ENCODE data around the gene MEA1. TPM values are rescaled to one million over a fixed set of nuclear protein-coding genes. Genes with fewer than 3 reads are reported as not detected.
"Not testable (repeated sequence)": the region's sequence is repeated elsewhere in the genome, so short reads cannot be mapped to it uniquely, and the experiment has no call there.

MEA1 gene
- total and polyA plus RNA-seq, 7 donors, result 20.3 to 95.2 (median 27.5) TPM

DNA sequence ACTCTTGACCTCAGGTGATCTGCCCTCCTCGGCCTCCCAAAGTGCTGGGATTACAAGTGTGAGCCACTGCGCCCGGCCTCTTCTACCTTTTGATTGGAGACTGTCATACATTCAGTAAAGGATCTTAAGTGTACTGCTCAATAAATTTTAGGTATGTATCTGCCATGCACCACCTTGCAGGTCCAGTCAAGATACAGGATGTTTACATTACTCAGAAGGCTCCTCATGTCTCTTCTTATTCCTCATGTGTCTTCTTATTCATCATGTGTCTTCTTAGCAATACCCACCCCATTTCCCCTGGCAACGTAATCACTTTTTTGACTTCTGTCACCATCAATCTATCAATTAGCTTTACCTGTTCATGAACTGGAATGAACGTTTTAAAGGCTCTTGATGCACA is 7.9 kb downstream of the MEA1 start:
- no peaks in the 10 kb centered on the region for H3K4me1 ChIP-seq
- intact Hi-C loops (cut with DNase I), result no loop called here
- no peak for DNase-seq
- ATAC-seq, result no peak
- no peaks in the 10 kb centered on the region for H3K9me3 ChIP-seq
- no peaks in the 10 kb centered on the region for H3K27me3 ChIP-seq (ENCODE audit: insufficient read depth in 3 of 3, low read length in 2 of 3)
- no peak overlapping the region for H3K27ac ChIP-seq
- H3K4me3 ChIP-seq, result no peak overlapping the region
- 83 to 95% (median 88%) methylated on average over 5 of the region's 5 CpGs for WGBS, 3 donors
- H3K36me3 ChIP-seq (ENCODE audit: insufficient read depth in 1 of 2, low read depth in 1 of 2), result peaks cover 2 to 53% of the 10 kb centered on the region in 2 donors
- no peak for TF ChIP-seq CTCF (IDR thresholded peaks at IDR 0.05)

DNA sequence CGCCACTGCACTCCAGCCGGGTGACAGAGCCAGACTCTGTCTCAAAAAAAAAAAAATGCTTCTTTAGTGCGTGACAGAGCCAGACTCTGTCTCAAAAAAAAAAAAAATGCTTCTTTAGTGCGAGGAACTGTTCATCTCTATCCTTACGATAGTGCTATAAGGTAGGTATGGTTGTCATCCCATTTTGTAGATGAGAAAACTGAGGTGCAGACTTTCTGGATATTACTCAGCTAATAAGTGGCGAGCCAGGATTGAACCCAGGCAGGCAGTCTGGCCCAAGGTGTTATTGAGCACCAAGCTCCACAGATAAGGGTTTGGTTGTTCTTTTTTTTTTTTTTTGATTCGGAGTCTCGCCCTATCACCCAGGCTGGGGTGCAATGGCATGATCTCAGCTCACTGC is 11.9 kb downstream of the MEA1 start:
- WGBS, 3 donors, result 93 to 95% (median 94%) methylated on average over 8 of the region's 8 CpGs
- intact Hi-C loops (cut with DNase I), result no loop called here

GRCh38 chr6:42998205-42998604 is 15.5 kb downstream of the MEA1 start:
- WGBS, 3 donors, result 89 to 94% (median 93%) methylated on average over 9 of the region's 9 CpGs
- not testable (repeated sequence) for DNase-seq, H3K4me3 ChIP-seq

More for the DNA sequence above, 11.9 kb downstream of the MEA1 start:
- H3K4me3 ChIP-seq, result no peak overlapping the region
- DNase-seq (no peak), ATAC-seq (no peak)
- H3K9me3 ChIP-seq, result no peaks in the 10 kb centered on the region
- peaks cover 0 to 13% of the 10 kb centered on the region in 2 donors for H3K36me3 ChIP-seq (ENCODE audit: insufficient read depth in 1 of 2, low read depth in 1 of 2)
- H3K27ac ChIP-seq, result no peak overlapping the region
- TF ChIP-seq CTCF (IDR thresholded peaks at IDR 0.05), result no peak
- no peaks in the 10 kb centered on the region for H3K4me1 ChIP-seq
- no peaks in the 10 kb centered on the region for H3K27me3 ChIP-seq (ENCODE audit: insufficient read depth in 3 of 3, low read length in 2 of 3)

DNA sequence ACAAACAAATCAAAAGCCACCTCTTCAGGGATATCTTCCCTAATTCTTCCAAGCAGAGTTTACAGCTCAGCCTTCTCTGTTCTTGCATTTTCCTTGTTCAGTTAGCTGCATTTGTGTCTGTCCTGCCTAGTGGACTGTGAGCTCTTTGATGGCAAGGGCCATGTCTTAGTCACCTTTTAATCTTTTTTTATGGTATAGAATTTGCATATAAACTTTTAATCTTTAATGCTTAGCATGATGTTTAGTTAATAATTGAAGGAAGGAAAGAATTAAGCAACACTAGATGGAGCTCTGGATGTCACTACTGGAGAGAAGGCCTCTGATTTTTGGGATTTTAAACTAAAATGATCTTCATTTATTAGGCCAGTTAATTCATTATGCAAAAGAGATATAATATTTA is 17.2 kb downstream of the MEA1 start:
- Histone ChIP-seq H3K9me3 (no peaks in the 10 kb centered on the region), H3K27ac (no peak overlapping the region), H3K4me1 (no peaks in the 10 kb centered on the region), H3K36me3 (ENCODE audit: insufficient read depth in 1 of 2, low read depth in 1 of 2) (peaks cover 1 to 7% of the 10 kb centered on the region in 2 donors), H3K27me3 (ENCODE audit: insufficient read depth in 3 of 3, low read length in 2 of 3) (no peaks in the 10 kb centered on the region), H3K4me3 (no peak overlapping the region)
- DNase-seq (no peak), ATAC-seq (no peak)
- TF ChIP-seq CTCF (IDR thresholded peaks at IDR 0.05), result no peak
- intact Hi-C loops (cut with DNase I), result no loop called here

More at GRCh38 chr6:42998205-42998604, 15.5 kb downstream of the MEA1 start:
- H3K36me3 ChIP-seq (ENCODE audit: insufficient read depth in 1 of 2, low read depth in 1 of 2); H3K4me1 ChIP-seq; ATAC-seq; H3K27me3 ChIP-seq (ENCODE audit: insufficient read depth in 3 of 3, low read length in 2 of 3); H3K27ac ChIP-seq; H3K9me3 ChIP-seq; intact Hi-C loops (cut with DNase I): not testable (repeated sequence)

DNA sequence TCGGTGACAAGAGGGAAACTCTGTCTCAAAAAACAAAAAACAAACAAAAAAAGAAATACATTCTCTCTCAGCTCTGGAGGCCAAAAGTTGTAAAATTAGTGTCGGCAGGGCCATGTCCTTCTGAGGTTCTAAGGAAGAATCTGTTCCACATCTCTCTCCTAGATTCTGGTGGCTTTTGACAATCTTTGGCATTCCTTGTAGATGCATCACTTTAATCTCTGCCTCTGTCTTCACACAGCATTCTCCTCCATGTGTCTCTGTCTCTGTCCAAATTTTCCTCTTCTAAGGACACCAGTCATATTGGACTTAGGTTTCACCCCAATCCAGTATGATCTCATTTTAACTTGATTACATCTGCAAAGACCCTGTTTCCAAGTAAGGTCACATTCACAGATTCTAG is 20.3 kb downstream of the MEA1 start:
- WGBS, 3 donors, result 88 to 94% (median 91%) methylated on average over 2 of the region's 2 CpGs
- peaks cover 4 to 35% of the 10 kb centered on the region in 2 donors for H3K36me3 ChIP-seq (ENCODE audit: insufficient read depth in 1 of 2, low read depth in 1 of 2)
- no peak for ATAC-seq

More for the DNA sequence above, 20.3 kb downstream of the MEA1 start:
- DNase-seq, result no peak
- H3K4me1 ChIP-seq, result peaks cover 3% of the 10 kb centered on the region
- intact Hi-C loops (cut with DNase I), result no loop called here
- no peak overlapping the region for H3K27ac ChIP-seq
- no peak for TF ChIP-seq CTCF (IDR thresholded peaks at IDR 0.05)
- no peak overlapping the region for H3K4me3 ChIP-seq
- H3K9me3 ChIP-seq, result no peaks in the 10 kb centered on the region
- H3K27me3 ChIP-seq (ENCODE audit: insufficient read depth in 3 of 3, low read length in 2 of 3), result no peaks in the 10 kb centered on the region

Data from psoas muscle (tissue), 8 donors.